GM23338 (cell line): ENCODE measurements around the gene GABARAP. TPM values are rescaled to one million over a fixed set of nuclear protein-coding genes. Genes with fewer than 3 reads are reported as not detected.

Source experiments
- ATAC-seq: fragments of 200-7000 bp; cut with Tn5 transposase; 3 replicates; pipeline ENCODE4 v1.9.1; 2020
- DNase-seq: peaks from one replicate; pipeline ENCODE4 v3.0.0-alpha.2; 2015; ENCODE audit warnings: low spot score
- H2AFZ ChIP-seq: fragments of 200-600 bp; sonication (generic); 2 replicates; pipeline ENCODE4 v1.8.0; 2016; ENCODE audit warnings: antibody characterized with exemption, mild to moderate bottlenecking, moderate library complexity
- H3F3A ChIP-seq: fragments of 200-600 bp; sonication (generic); replicated peaks from 2 replicates; pipeline ENCODE4 v1.8.0; 2017; ENCODE audit warnings: antibody characterized with exemption, mixed run types, low read depth
- H3K27ac ChIP-seq: fragments of 200-600 bp; sonication (generic); 2 replicates; pipeline ENCODE4 v1.6.1; 2016; ENCODE audit warnings: low read depth
- H3K27me3 ChIP-seq: fragments of 200-600 bp; sonication (generic); 2 replicates; pipeline ENCODE4 v1.8.0; 2016; ENCODE audit warnings: mild to moderate bottlenecking, mixed run types, moderate library complexity; ENCODE audit not compliant: insufficient read depth
- H3K36me3 ChIP-seq: fragments of 200-600 bp; sonication (generic); 2 replicates; pipeline ENCODE4 v1.8.0; 2016; ENCODE audit warnings: mild to moderate bottlenecking; ENCODE audit not compliant: insufficient read depth
- H3K4me1 ChIP-seq: fragments of 200-600 bp; sonication (generic); 2 replicates; pipeline ENCODE4 v1.8.0; 2016; ENCODE audit warnings: mild to moderate bottlenecking, moderate library complexity; ENCODE audit not compliant: insufficient read depth
- H3K4me2 ChIP-seq: fragments of 200-600 bp; sonication (generic); 2 replicates; pipeline ENCODE4 v1.7.1; 2017; ENCODE audit warnings: mixed run types
- H3K4me3 ChIP-seq: fragments of 200-600 bp; sonication (generic); 2 replicates; pipeline ENCODE4 v1.6.1; 2016; ENCODE audit warnings: mixed run types
- H3K79me2 ChIP-seq: fragments of 200-600 bp; sonication (generic); replicated peaks from 2 replicates; pipeline ENCODE4 v1.8.0; 2017; ENCODE audit warnings: mild to moderate bottlenecking; ENCODE audit not compliant: insufficient read depth
- H3K9me2 ChIP-seq: fragments of 200-600 bp; sonication (generic); 2 replicates; pipeline ENCODE4 v1.8.0; 2017; ENCODE audit not compliant: insufficient read depth
- H4K20me1 ChIP-seq: fragments of 200-600 bp; sonication (generic); replicated peaks from 2 replicates; pipeline ENCODE4 v1.8.0; 2017; ENCODE audit warnings: mild to moderate bottlenecking; ENCODE audit not compliant: insufficient read depth
- H3K27ac Mint-ChIP-seq: 2 replicates; pipeline ENCODE4 v1.8.0; 2020; ENCODE audit warnings: inconsistent platforms, mild to moderate bottlenecking, moderate library complexity, mixed read lengths
- H3K27me3 Mint-ChIP-seq: 3 replicates; pipeline ENCODE4 v1.8.0; 2022; ENCODE audit warnings: low read depth, mild to moderate bottlenecking, moderate library complexity, mixed read lengths, inconsistent platforms; ENCODE audit not compliant: insufficient read depth, poor library complexity
- H3K36me3 Mint-ChIP-seq: 3 replicates; pipeline ENCODE4 v1.8.0; 2021; ENCODE audit warnings: low read depth, mild to moderate bottlenecking, inconsistent platforms, moderate library complexity, mixed read lengths
- H3K4me1 Mint-ChIP-seq: 3 replicates; pipeline ENCODE4 v1.8.0; 2020; ENCODE audit warnings: mild to moderate bottlenecking, inconsistent platforms, mixed read lengths
- H3K4me3 Mint-ChIP-seq: 3 replicates; pipeline ENCODE4 v1.8.0; 2021; ENCODE audit warnings: moderate library complexity, mild to moderate bottlenecking, inconsistent platforms, mixed read lengths
- H3K9me3 Mint-ChIP-seq: 3 replicates; pipeline ENCODE4 v1.8.0; 2020; ENCODE audit warnings: moderate library complexity, mild to moderate bottlenecking, inconsistent platforms, mixed read lengths
- CREB1 ChIP-seq: fragments of 250-450 bp; sonication (Bioruptor Pico); IDR thresholded peaks from 2 replicates; pipeline ENCODE4 v1.5.0; 2020; ENCODE audit warnings: low read depth, mild to moderate bottlenecking, moderate library complexity
- CTCF ChIP-seq, 2 experiments: fragments of 200-600 bp in 1 of 2; sonication (generic) in 1 of 2; conservative IDR thresholded peaks; 2 replicates each; pipeline versions ENCODE4 v1.5.1 to v1.6.1; 2016 to 2017; ENCODE audit warnings: antibody characterized with exemption in 2 of 2, low read depth in 2 of 2, mild to moderate bottlenecking in 2 of 2, moderate library complexity in 1 of 2
- ETS1 ChIP-seq: IDR thresholded peaks from 2 replicates; pipeline ENCODE4 v1.6.1; 2016; ENCODE audit warnings: antibody characterized with exemption
- EZH2 ChIP-seq: fragments of 200-600 bp; sonication (generic); IDR thresholded peaks from one replicate; pipeline ENCODE4 v1.8.0; 2017; ENCODE audit warnings: antibody characterized with exemption, mild to moderate bottlenecking, low read depth; ENCODE audit not compliant: unreplicated experiment
- EZH2phosphoT487 ChIP-seq: fragments of 200-600 bp; sonication (generic); IDR thresholded peaks from one replicate; pipeline ENCODE4 v1.8.1; 2018; ENCODE audit warnings: antibody characterized with exemption; ENCODE audit not compliant: unreplicated experiment
- JUNB ChIP-seq: IDR thresholded peaks from one replicate; pipeline ENCODE4 v1.6.1; 2016; ENCODE audit warnings: antibody characterized with exemption; ENCODE audit not compliant: unreplicated experiment
- NANOG ChIP-seq: IDR thresholded peaks from 2 replicates; pipeline ENCODE4 v1.6.1; 2016; ENCODE audit warnings: antibody characterized with exemption, borderline replicate concordance
- POLR2AphosphoS5 ChIP-seq: IDR thresholded peaks from 2 replicates; pipeline ENCODE4 v1.6.1; 2016; ENCODE audit warnings: antibody characterized with exemption, low read depth
- REST ChIP-seq: IDR thresholded peaks from one replicate; pipeline ENCODE4 v1.6.1; 2018; ENCODE audit warnings: antibody characterized with exemption; ENCODE audit not compliant: unreplicated experiment
- STAT1 ChIP-seq: IDR thresholded peaks from one replicate; pipeline ENCODE4 v1.6.1; 2016; ENCODE audit warnings: antibody characterized with exemption; ENCODE audit not compliant: unreplicated experiment
- ZNF114 ChIP-seq: fragments of 250-450 bp; sonication (Bioruptor Pico); IDR thresholded peaks from 2 replicates; pipeline ENCODE4 v1.5.0; 2020; ENCODE audit warnings: mild to moderate bottlenecking, moderate library complexity
- ZNF331 ChIP-seq: fragments of 250-450 bp; sonication (Bioruptor Pico); IDR thresholded peaks from 2 replicates; pipeline ENCODE4 v1.5.0; 2020; ENCODE audit warnings: low read depth, mild to moderate bottlenecking, moderate library complexity
- ZNF462 ChIP-seq: fragments of 250-450 bp; sonication (Bioruptor Pico); IDR thresholded peaks from 2 replicates; pipeline ENCODE4 v1.5.0; 2020; ENCODE audit warnings: mild to moderate bottlenecking, moderate library complexity
- polyA plus RNA-seq: library from polyadenylated mRNA; unstranded; fragments of >200 nt; fragmentation: Nextera tagmentation; extraction: Ambion mirVana; gene quantifications from 2 replicates; pipeline ENCODE4 v1.2.1, GENCODE V29; 2016
- total RNA-seq: library from RNA; depleted of rRNA; stranded (reverse); fragments of >200 nt; shearing (Covaris generic); gene quantifications from 2 replicates; pipeline ENCODE4 v1.2.3, GENCODE V29; 2014

Gene GABARAP
- total and polyA plus RNA-seq, 2 experiments from 2014 or later: 128 to 520 TPM

- Mint-ChIP-seq H3K27me3 (peaks cover 20% of the 10 kb centered on the region), H3K36me3 (peaks cover 3% of the 10 kb centered on the region; the same call in 2 of the 3 replicates), H3K4me1 (peaks cover 21% of the 10 kb centered on the region), H3K27ac (no peak overlapping the region), H3K9me3 (no peaks in the 10 kb centered on the region; the same call in 2 of the 3 replicates), H3K4me3 (no peak overlapping the region; the same call in 2 of the 3 replicates)
- no peak overlapping the region for H2AFZ ChIP-seq
- DNase-seq: no peak
- no peaks in the 10 kb centered on the region for H3K9me2 ChIP-seq
- no peak for ATAC-seq
- H4K20me1 ChIP-seq: no peaks in the 10 kb centered on the region
- TF ChIP-seq CREB1 (no peak), EZH2 (no peak), ZNF462 (CRISPR knock-in tag) (no peak), NANOG (no peak), ZNF331 (CRISPR knock-in tag) (no peak), ETS1 (no peak), JUNB (no peak), CTCF (conservative IDR thresholded peaks at IDR 0.05; ENCODE audit: low read depth in 2 of 2) (no peak), ZNF114 (CRISPR knock-in tag) (no peak), STAT1 (no peak), EZH2phosphoT487 (no peak), POLR2AphosphoS5 (no peak), REST (no peak)
- no peaks in the 10 kb centered on the region for H3K27me3 ChIP-seq
- peaks cover 15% of the 10 kb centered on the region for H3F3A ChIP-seq
- H3K4me1 ChIP-seq: peaks cover 9% of the 10 kb centered on the region
- H3K27ac ChIP-seq: no peak overlapping the region
- no peak overlapping the region for H3K4me3 ChIP-seq
- H3K4me2 ChIP-seq: no peak overlapping the region
- no peaks in the 10 kb centered on the region for H3K36me3 ChIP-seq
- 0 out of 2 replicates have a peak, but pooled peaks cover 2% of the 10 kb centered on the region for H3K79me2 ChIP-seq
Measured at GRCh38 chr17:7266784-7267183, 24.5 kb upstream of the GABARAP start.
